Measurements from ENCODE around the gene C1orf50.
"Not testable (repeated sequence)": the region's sequence is repeated elsewhere in the genome, so short reads cannot be mapped to it uniquely, and the experiment has no call there.

C1orf50 gene

GRCh38 chr1:42766741-42767509, at the start of gene C1orf50, which contains the start of gene P3H1:
Gene C1orf50 (plus strand): TSS chr1:42767249. CDS start chr1:42767312, 63 bp downstream.
Gene P3H1 (minus strand): TSS chr1:42767028. CDS start chr1:42766971, 57 bp downstream.
- peak; percentile 100 for DNase-seq

- no peak for DNase-seq
Observed at GRCh38 chr1:42720868-42721267, 46.2 kb upstream of the C1orf50 start.

- no peak for DNase-seq
Observed at GRCh38 chr1:42721926-42722325, 45.1 kb upstream of the C1orf50 start.

GRCh38 chr1:42722403-42722802, 44.6 kb upstream of the C1orf50 start:
- not testable (repeated sequence) for DNase-seq

GRCh38 chr1:42723511-42723910, 43.5 kb upstream of the C1orf50 start:
- no peak for DNase-seq

- DNase-seq: not testable (repeated sequence)
Observed at GRCh38 chr1:42725820-42726219, 41.2 kb upstream of the C1orf50 start.

GRCh38 chr1:42730002-42730401, 37.0 kb upstream of the C1orf50 start:
- no peak for DNase-seq

- peak; percentile 27 to 58 for DNase-seq
Observed at GRCh38 chr1:42730988-42731387, 36.1 kb upstream of the C1orf50 start.

- DNase-seq: no peak
Observed at GRCh38 chr1:42731585-42731984, 35.5 kb upstream of the C1orf50 start.

GRCh38 chr1:42732126-42732680, 34.8 kb upstream of the C1orf50 start:
- no peak for DNase-seq

- DNase-seq: no peak
Observed at GRCh38 chr1:42733415-42734200, 33.4 kb upstream of the C1orf50 start.

GRCh38 chr1:42734201-42735035, 32.6 kb upstream of the C1orf50 start:
- DNase-seq: no peak

GRCh38 chr1:42735056-42735455, 32.0 kb upstream of the C1orf50 start:
- DNase-seq: no peak

- no peak for DNase-seq
Observed at GRCh38 chr1:42735477-42736105, 31.5 kb upstream of the C1orf50 start.

- no peak for DNase-seq
Observed at GRCh38 chr1:42736152-42736551, 30.9 kb upstream of the C1orf50 start.

- no peak for DNase-seq
Observed at GRCh38 chr1:42736571-42737200, 30.4 kb upstream of the C1orf50 start.

- peak; percentile 54 to 75 for DNase-seq
Observed at GRCh38 chr1:42737257-42737656, 29.8 kb upstream of the C1orf50 start.

- DNase-seq: no peak
Observed at GRCh38 chr1:42737986-42738677, 28.9 kb upstream of the C1orf50 start.

GRCh38 chr1:42738678-42739226, 28.3 kb upstream of the C1orf50 start:
- DNase-seq: no peak
